HCT116 (cell line): ENCODE results near the gene GAL. TPM values are rescaled to one million over a fixed set of nuclear protein-coding genes. Genes with fewer than 3 reads are reported as not detected.

ENCODE experiments used
- ATAC-seq: fragments of 200-7000 bp; cut with Tn5 transposase; 2 replicates; pipeline ENCODE4 v1.9.1; 2020; ENCODE audit warnings: mild to moderate bottlenecking, moderate library complexity
- BruUV-seq: library from RNA; stranded (reverse); fragments of 400-500 nt; replicated peaks from 2 replicates; lab custom pipeline; 2021; lab: Mats Ljungman, UMichigan
- CTCF ChIA-PET: fragments of 300-600 bp; sonication (Branson Sonifier 250); formaldehyde crosslinking; loops from one replicate; lab custom pipeline; 2021; ENCODE audit warnings: antibody characterized with exemption; lab: Charles Lee
- POLR2A ChIA-PET: fragments of 300-600, 350-600 bp; sonication (Branson Sonifier 250); formaldehyde crosslinking; loops from one replicate; lab custom pipeline; 2021; ENCODE audit warnings: antibody characterized with exemption; lab: Charles Lee
- RAD21 ChIA-PET, 2 experiments: fragments of 300-600 bp; sonication (Branson Sonifier 250); formaldehyde crosslinking; loops; one replicate each; lab custom pipeline; 2023; ENCODE audit warnings: low total read pairs in 2 of 2; ENCODE audit not compliant: uncharacterized antibody in 2 of 2, unreplicated experiment in 2 of 2, low non-redundant PET in 1 of 2; lab: Charles Lee
- DNase-seq: peaks from one replicate; pipeline ENCODE4 v3.0.0-alpha.2; 2010; ENCODE audit warnings: low read depth, low spot score
- H2AFZ ChIP-seq: fragments of 200-600 bp; shearing (Covaris generic), sonication (generic); 2 replicates; pipeline ENCODE4 v1.6.1; 2017; ENCODE audit warnings: low read depth, mixed run types, mixed read lengths, antibody characterized with exemption, low read length; ENCODE audit not compliant: poor library complexity, severe bottlenecking
- H3K27ac ChIP-seq: 2 replicates; pipeline ENCODE4 v1.5.1; 2012; ENCODE audit warnings: low read depth, low read length
- H3K27me3 ChIP-seq: fragments of 200-600 bp; sonication (generic); 2 replicates; pipeline ENCODE4 v1.6.1; 2016; ENCODE audit warnings: mixed run types, low read length, mixed read lengths; ENCODE audit not compliant: insufficient read depth
- H3K36me3 ChIP-seq, 2 experiments: fragments of 200-500 bp in 1 of 2; fragments of 200-600 bp in 1 of 2; sonication (Bioruptor generic) in 1 of 2; sonication (generic) in 1 of 2; 2 replicates each; pipeline versions ENCODE4 v1.5.1 to v1.6.1; 2014 to 2016; ENCODE audit warnings: low read length in 2 of 2, inconsistent platforms in 1 of 2, mixed read lengths in 1 of 2, mixed run types in 1 of 2; ENCODE audit not compliant: insufficient read depth in 2 of 2, control insufficient read depth in 1 of 2
- H3K4me1 ChIP-seq, 2 experiments: fragments of 200-600 bp in 1 of 2; sonication (generic) in 1 of 2; 2 replicates each; pipeline versions ENCODE4 v1.5.1 to v1.6.1; 2012 to 2017; ENCODE audit warnings: low read length in 2 of 2, inconsistent platforms in 1 of 2, mild to moderate bottlenecking in 1 of 2, mixed read lengths in 1 of 2, mixed run types in 1 of 2, moderate library complexity in 1 of 2; ENCODE audit not compliant: insufficient read depth in 2 of 2, control insufficient read depth in 1 of 2
- H3K4me2 ChIP-seq: fragments of 200-600 bp; sonication (generic); 2 replicates; pipeline ENCODE4 v1.6.1; 2017; ENCODE audit warnings: mixed run types, low read length, mixed read lengths
- H3K4me3 ChIP-seq, 2 experiments: fragments of 200-600 bp in 1 of 2; sonication (generic) in 1 of 2; replicated peaks in 1 of 2; 2 replicates each; pipeline ENCODE4 v1.5.1; 2011 to 2016; ENCODE audit warnings: low read length in 2 of 2, control low read depth in 1 of 2, low read depth in 1 of 2, mild to moderate bottlenecking in 1 of 2, mixed read lengths in 1 of 2, mixed run types in 1 of 2
- H3K79me2 ChIP-seq: fragments of 200-600 bp; sonication (generic); 2 replicates; pipeline ENCODE4 v1.6.1; 2017; ENCODE audit warnings: mild to moderate bottlenecking, mixed run types, low read length, moderate library complexity, mixed read lengths; ENCODE audit not compliant: insufficient read depth
- H3K9ac ChIP-seq: fragments of 200-600 bp; sonication (generic); 2 replicates; pipeline ENCODE4 v1.6.1; 2016; ENCODE audit warnings: low read length, mixed read lengths
- H3K9me2 ChIP-seq: fragments of 200-600 bp; sonication (generic), shearing (Covaris generic); 2 replicates; pipeline ENCODE4 v1.6.1; 2017; ENCODE audit warnings: mixed run types, mild to moderate bottlenecking, moderate library complexity; ENCODE audit not compliant: insufficient read depth
- H3K9me3 ChIP-seq, 2 experiments: fragments of 200-500 bp in 1 of 2; fragments of 200-600 bp in 1 of 2; sonication (Bioruptor generic) in 1 of 2; sonication (generic) in 1 of 2; 2 replicates each; pipeline ENCODE4 v1.6.1; 2014 to 2017; ENCODE audit warnings: low read length in 2 of 2, mixed read lengths in 2 of 2, inconsistent platforms in 1 of 2, low read depth in 1 of 2, mild to moderate bottlenecking in 1 of 2, mixed run types in 1 of 2, moderate library complexity in 1 of 2; ENCODE audit not compliant: control insufficient read depth in 1 of 2, insufficient read depth in 1 of 2
- H4K20me1 ChIP-seq: fragments of 200-600 bp; sonication (generic), shearing (Covaris generic); 2 replicates; pipeline ENCODE4 v1.6.1; 2017; ENCODE audit warnings: mixed run types, mild to moderate bottlenecking, moderate library complexity; ENCODE audit not compliant: insufficient read depth
- ELF1 ChIP-seq: IDR thresholded peaks from 2 replicates; pipeline ENCODE4 v1.6.1; 2012; ENCODE audit warnings: low read depth, borderline replicate concordance
- EZH2phosphoT487 ChIP-seq: fragments of 200-600 bp; IDR thresholded peaks from 2 replicates; pipeline ENCODE4 v1.6.1; 2018; ENCODE audit warnings: antibody characterized with exemption, borderline replicate concordance
- POLR2A ChIP-seq: IDR thresholded peaks from 2 replicates; pipeline ENCODE4 v1.7.0; 2011; ENCODE audit warnings: borderline replicate concordance; ENCODE audit not compliant: insufficient read depth, insufficient read length; ENCODE audit errors: extremely low read depth
- RAD21 ChIP-seq: IDR thresholded peaks from 2 replicates; pipeline ENCODE4 v1.6.1; 2012; ENCODE audit warnings: low read depth, mild to moderate bottlenecking
- REST ChIP-seq: IDR thresholded peaks from 2 replicates; pipeline ENCODE4 v1.6.1; 2012; ENCODE audit warnings: low read depth
- SIN3A ChIP-seq: IDR thresholded peaks from 2 replicates; pipeline ENCODE4 v1.6.1; 2012; ENCODE audit warnings: low read depth
- YY1 ChIP-seq: IDR thresholded peaks from 2 replicates; pipeline ENCODE4 v1.6.1; 2011; ENCODE audit warnings: low read length, low read depth, moderate library complexity, mild to moderate bottlenecking; ENCODE audit not compliant: insufficient replicate concordance; ENCODE audit errors: extremely low read depth
- ZFX ChIP-seq: fragments of 450-650 bp; IDR thresholded peaks from 2 replicates; pipeline ENCODE4 v1.6.1; 2017
- ZNF274 ChIP-seq: fragments of 200-500 bp; sonication (Bioruptor generic); IDR thresholded peaks from 2 replicates; pipeline ENCODE4 v1.6.1; 2014; ENCODE audit warnings: mild to moderate bottlenecking, low read depth, low read length, inconsistent platforms
- intact Hi-C: fragments of 100-400 bp; cut with micrococcal nuclease; formaldehyde crosslinking; loops from 2 replicates; pipeline ENCODE4 v1.10.0; 2022
- total RNA-seq: library from RNA; stranded (reverse); gene quantifications from one replicate; pipeline ENCODE4 v1.2.1, GENCODE V29; 2021; ENCODE audit not compliant: unreplicated experiment

Gene GAL
- total RNA-seq, 1 experiment from 2014 or later = 83.1 TPM

- no TSS peak for BruUV-seq
- ChIA-PET POLR2A (interaction anchor here (1.7 kb wide), 1 partner anchor 12 kb away, joined by 5 read pairs; no protein-coding TSS in a partner anchor), CTCF (no interaction called here), RAD21 (no interaction called here)
- Histone ChIP-seq H3K4me3 (no peak overlapping the region), H3K27me3 (no peaks in the 10 kb centered on the region), H3K9ac (no peak overlapping the region), H3K4me1 (peaks cover 3 to 10% of the 10 kb centered on the region in 2 experiments; a peak in 3 of 4 replicates), H3K4me2 (no peak overlapping the region), H2AFZ (no peak overlapping the region), H3K27ac (no peak overlapping the region), H3K9me3 (no peaks in the 10 kb centered on the region), H4K20me1 (no peaks in the 10 kb centered on the region), H3K79me2 (peaks cover 8% of the 10 kb centered on the region; the same call in 1 of the 2 replicates), H3K9me2 (no peaks in the 10 kb centered on the region), H3K36me3 (peaks cover 0 to 24% of the 10 kb centered on the region in 2 experiments; a peak in 1 of 4 replicates)
- no peak for DNase-seq
- TF ChIP-seq ZFX = no peak
- no peak for TF ChIP-seq RAD21
- no peak for TF ChIP-seq REST
- TF ChIP-seq ELF1 = no peak
- no peak for TF ChIP-seq ZNF274
- no peak for TF ChIP-seq SIN3A
- TF ChIP-seq EZH2phosphoT487 = no peak
- TF ChIP-seq POLR2A = no peak
- no peak for TF ChIP-seq YY1
- intact Hi-C loops = no loop called here
- ATAC-seq = no peak
Measured at GRCh38 chr11:68689737-68690625, 5.6 kb downstream of the GAL start.
